Measurements from ENCODE around the gene EEF1AKMT3.

Gene EEF1AKMT3

DNA sequence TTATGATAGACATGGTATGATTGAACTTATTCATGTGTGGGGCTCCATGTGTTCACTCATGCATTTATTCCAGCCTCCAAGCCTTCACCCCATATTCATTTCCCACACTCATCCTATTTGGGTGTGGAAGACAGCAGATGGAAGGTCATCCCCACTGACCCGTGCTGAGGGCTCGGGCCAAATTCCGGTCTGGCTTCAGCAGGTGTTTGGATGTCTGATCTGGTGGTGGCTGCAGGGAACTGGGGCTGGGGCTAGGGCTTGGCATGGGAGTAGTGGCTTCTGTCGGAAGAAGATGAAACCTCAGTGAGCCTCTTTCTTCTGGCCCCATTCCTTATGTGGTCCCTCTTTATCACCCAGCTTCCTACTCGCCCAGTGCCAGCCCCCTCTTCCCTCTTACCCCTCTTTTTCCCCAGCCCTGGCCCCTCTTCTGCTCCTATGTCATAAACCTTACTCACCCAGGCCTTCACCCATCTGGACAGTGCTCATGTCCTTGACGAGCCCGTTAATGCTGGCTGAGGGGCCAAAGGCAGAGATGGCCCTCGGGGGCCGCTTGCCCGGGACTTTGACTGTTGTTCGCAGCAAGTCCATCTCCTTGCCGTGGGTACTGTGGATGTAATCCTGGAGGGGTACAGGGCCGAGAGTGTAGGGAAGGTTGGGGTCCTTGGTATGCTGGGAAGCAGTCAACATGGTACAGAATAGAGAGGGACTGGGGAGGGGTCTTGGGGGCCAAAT is 41.9 kb upstream of the EEF1AKMT3 start:
- DNase-seq (ENCODE audit: low spot score), result no peak
- in situ Hi-C loops (cut with MboI; ENCODE audit: low pct_unique_long_range_greater_than_20kb, low sequenced_read_pairs, unreplicated experiment), result no loop called here
- TF ChIP-seq, protein P1, sequence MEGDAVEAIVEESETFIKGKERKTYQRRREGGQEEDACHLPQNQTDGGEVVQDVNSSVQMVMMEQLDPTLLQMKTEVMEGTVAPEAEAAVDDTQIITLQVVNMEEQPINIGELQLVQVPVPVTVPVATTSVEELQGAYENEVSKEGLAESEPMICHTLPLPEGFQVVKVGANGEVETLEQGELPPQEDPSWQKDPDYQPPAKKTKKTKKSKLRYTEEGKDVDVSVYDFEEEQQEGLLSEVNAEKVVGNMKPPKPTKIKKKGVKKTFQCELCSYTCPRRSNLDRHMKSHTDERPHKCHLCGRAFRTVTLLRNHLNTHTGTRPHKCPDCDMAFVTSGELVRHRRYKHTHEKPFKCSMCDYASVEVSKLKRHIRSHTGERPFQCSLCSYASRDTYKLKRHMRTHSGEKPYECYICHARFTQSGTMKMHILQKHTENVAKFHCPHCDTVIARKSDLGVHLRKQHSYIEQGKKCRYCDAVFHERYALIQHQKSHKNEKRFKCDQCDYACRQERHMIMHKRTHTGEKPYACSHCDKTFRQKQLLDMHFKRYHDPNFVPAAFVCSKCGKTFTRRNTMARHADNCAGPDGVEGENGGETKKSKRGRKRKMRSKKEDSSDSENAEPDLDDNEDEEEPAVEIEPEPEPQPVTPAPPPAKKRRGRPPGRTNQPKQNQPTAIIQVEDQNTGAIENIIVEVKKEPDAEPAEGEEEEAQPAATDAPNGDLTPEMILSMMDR (IDR thresholded peaks at IDR 0.05; ENCODE audit: extremely low read depth, insufficient read depth, missing control alignments), result no peak

DNA sequence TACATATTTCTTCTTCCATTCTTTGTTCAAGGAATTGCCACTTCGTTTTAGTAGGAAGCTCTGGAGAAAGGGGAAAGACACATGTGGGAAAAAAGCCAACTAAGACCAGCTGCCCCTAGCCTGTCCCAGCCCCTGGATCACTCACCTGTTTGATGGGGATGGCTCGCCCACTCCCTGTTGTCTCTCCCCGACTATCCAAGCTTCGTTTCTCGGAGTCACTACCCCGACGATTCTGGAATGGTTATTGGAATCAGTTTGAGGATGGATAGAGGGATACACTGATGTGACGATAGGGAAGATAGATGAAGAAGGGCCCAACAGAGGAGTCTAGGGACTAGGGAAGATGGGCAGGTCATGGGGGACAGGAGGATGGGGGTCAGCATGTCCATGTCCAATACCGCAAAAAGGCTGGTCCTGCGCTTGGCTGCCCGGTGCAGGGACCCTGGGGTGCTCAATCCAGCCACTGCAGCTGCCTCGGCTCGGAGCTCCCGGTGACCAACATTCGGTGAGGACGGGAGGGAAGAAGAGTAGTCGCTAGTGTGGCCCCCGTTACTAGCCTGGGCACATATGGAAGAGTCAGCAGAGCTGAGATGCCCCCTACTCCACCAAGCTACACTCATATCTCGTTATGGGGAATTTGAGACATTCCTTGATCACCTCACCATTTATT is 40.9 kb upstream of the EEF1AKMT3 start:
- in situ Hi-C loops (cut with MboI; ENCODE audit: low pct_unique_long_range_greater_than_20kb, low sequenced_read_pairs, unreplicated experiment), result no loop called here
- no peak for DNase-seq (ENCODE audit: low spot score)
- TF ChIP-seq, protein P1 (IDR thresholded peaks at IDR 0.05; ENCODE audit: extremely low read depth, insufficient read depth, missing control alignments), result no peak

DNA sequence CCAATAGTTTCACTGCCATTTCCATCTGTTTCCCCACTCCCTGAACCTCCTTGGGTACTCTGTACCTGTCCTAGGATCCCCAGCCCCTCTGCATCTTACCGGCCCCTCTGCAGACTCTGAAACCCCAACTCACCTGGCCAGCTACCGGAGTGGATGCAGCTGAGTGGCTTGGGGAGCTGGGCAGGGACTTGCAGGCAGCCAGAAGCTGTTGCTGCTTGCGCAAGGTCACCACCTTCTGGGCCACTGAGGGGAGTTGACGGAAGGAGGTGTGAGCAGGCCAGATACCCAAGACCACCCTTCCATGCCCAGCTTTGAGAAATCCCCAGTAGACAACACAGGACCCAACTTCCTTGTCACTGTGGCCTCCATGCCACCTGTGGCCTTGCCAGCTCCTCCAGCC is 40.1 kb upstream of the EEF1AKMT3 start:
- TF ChIP-seq, protein P1 (IDR thresholded peaks at IDR 0.05; ENCODE audit: extremely low read depth, insufficient read depth, missing control alignments), result no peak
- in situ Hi-C loops (cut with MboI; ENCODE audit: low pct_unique_long_range_greater_than_20kb, low sequenced_read_pairs, unreplicated experiment), result no loop called here

DNA sequence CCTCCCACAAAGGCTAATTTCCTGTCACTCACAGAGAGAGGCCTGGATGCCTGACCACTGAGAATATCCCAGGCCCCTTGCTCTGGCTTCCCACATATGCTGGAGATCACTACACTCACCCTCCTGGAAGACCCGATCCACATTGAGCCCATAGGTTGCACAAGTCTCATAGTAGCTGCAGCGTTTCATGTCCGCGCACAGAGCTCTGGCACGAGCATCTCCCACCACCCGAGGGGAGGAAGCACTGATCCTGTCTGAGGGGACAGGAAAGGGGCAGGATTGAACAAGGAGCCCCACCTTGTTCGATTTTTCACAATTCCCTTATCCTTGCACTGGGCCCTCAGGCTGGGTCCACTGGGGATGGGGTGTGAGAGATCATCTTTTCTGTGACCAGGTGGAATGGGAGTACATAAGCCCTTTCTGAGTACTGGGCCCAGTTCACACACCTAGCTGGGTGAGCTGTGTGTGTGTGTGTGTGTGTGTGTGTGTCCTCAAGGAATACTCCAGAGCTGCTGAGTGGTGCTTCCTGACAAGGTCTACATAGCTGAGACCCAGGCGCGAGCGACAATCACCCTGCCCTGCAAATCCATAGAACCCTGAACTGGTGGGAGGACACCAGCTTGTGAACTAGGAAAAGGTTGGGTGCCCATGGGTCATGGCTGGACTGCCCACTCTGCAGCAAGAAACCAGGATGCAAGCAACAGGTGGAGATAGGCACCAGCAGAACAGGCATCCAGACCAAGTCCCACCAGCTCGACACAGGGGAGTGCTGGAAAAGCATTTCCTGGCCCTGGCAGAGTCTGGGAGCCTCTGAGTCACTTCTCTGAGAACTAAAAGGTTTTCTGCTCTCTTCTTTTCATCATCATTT is 39.5 kb upstream of the EEF1AKMT3 start:
- TF ChIP-seq, protein P1 (IDR thresholded peaks at IDR 0.05; ENCODE audit: extremely low read depth, insufficient read depth, missing control alignments), result no peak
- no peak for DNase-seq (ENCODE audit: low spot score)
- in situ Hi-C loops (cut with MboI; ENCODE audit: low pct_unique_long_range_greater_than_20kb, low sequenced_read_pairs, unreplicated experiment), result no loop called here

More for the DNA sequence above, 40.1 kb upstream of the EEF1AKMT3 start:
- no peak for DNase-seq (ENCODE audit: low spot score)

DNA sequence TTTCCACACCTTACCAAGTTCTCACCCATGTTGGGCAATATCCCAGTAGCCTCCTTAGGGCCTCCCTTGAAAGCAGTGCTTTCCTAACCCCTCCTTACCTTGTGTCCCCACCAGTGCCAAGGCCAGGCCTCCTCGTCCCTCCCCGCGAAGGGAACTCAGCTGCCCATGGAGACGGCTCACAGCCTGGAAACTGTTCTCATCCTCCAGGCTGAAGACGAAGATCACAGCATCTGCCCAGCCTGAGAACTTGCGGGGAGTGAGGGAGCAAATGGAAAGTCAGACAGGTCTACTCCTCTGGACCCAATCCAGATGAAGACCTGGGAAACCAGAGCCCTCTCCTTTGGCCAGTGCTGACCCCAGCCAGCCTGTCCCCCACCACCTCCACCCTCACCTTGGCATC is 38.5 kb upstream of the EEF1AKMT3 start:
- in situ Hi-C loops (cut with MboI; ENCODE audit: low pct_unique_long_range_greater_than_20kb, low sequenced_read_pairs, unreplicated experiment), result no loop called here
- DNase-seq (ENCODE audit: low spot score), result no peak
- TF ChIP-seq, protein P1 (IDR thresholded peaks at IDR 0.05; ENCODE audit: extremely low read depth, insufficient read depth, missing control alignments), result no peak

DNA sequence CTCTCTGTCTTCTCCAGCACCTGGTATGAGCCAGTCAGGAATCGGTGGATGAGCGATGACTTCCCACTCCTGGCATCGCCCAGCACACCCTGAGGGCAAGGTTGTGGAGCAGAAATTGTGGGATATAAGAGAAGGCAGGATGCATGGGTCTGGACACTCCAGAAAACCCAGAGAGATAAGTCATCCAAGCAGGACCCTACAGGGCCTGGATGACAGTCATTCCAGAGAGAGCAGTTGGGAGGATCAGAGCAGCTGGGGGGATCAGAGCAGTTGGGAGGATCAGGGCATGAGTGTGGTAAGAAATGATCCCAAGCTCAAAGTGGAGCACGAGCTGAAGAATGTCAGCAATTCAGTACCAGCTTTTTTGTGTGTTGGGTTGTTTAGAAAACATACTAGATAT is 37.8 kb upstream of the EEF1AKMT3 start:
- TF ChIP-seq, protein P1 (IDR thresholded peaks at IDR 0.05; ENCODE audit: extremely low read depth, insufficient read depth, missing control alignments), result no peak
- in situ Hi-C loops (cut with MboI; ENCODE audit: low pct_unique_long_range_greater_than_20kb, low sequenced_read_pairs, unreplicated experiment), result no loop called here
- DNase-seq (ENCODE audit: low spot score), result no peak

Data from GM13977 (cell line).